WERI-Rb-1 (cell line): Measurements from ENCODE around the gene TSPAN11.

ENCODE experiments used
- DNase-seq: peaks from one replicate; pipeline ENCODE4 v3.0.0-alpha.2; 2020
- H3K27ac ChIP-seq: fragments of 250-450 bp; sonication (Bioruptor Pico); 2 replicates; pipeline ENCODE4 v1.5.1; 2020; ENCODE audit warnings: mild to moderate bottlenecking, moderate library complexity
- H3K27me3 ChIP-seq: fragments of 250-450 bp; sonication (Bioruptor Pico); 2 replicates; pipeline ENCODE4 v1.5.1; 2021; ENCODE audit warnings: mild to moderate bottlenecking, low read depth, moderate library complexity; ENCODE audit not compliant: insufficient read depth, severe bottlenecking
- H3K36me3 ChIP-seq: fragments of 250-450 bp; sonication (Bioruptor Pico); 2 replicates; pipeline ENCODE4 v1.5.1; 2020; ENCODE audit warnings: mild to moderate bottlenecking, moderate library complexity
- H3K4me3 ChIP-seq: 2 replicates; pipeline ENCODE4 v1.5.1; 2011; ENCODE audit warnings: low read depth, mild to moderate bottlenecking, control low read depth, low read length
- H3K9me3 ChIP-seq: fragments of 250-450 bp; sonication (Bioruptor Pico); 2 replicates; pipeline ENCODE4 v1.5.1; 2021; ENCODE audit warnings: mild to moderate bottlenecking, moderate library complexity; ENCODE audit not compliant: severe bottlenecking
- TF ChIP-seq, protein P1 (sequence below): IDR thresholded peaks from 2 replicates; pipeline ENCODE4 v1.5.1; 2011; ENCODE audit warnings: low read depth, mild to moderate bottlenecking, control low read depth, inconsistent platforms, low read length

The TSPAN11 gene

DNA sequence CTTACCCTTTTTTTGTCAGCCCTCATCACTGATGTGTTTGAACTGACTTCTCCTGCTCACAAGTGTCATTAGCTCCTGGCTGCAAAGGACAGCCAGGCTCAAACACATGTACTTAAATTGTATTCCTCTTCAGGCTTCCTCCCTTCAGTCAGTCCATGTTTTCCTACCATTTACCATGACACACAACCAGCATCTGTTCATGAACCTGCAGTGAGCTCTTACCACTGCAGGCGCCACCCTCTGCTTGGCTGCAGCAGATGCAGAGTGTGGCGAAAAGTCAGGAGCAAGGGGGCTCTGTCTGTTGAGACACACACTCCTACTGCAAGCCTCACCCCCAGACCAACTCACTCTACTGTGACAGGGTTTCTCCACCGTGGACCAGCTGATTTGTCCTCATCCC, 70.2 kb downstream of the TSPAN11 start:
- peaks cover 4% of the 10 kb centered on the region for H3K36me3 ChIP-seq
- TF ChIP-seq, protein P1, sequence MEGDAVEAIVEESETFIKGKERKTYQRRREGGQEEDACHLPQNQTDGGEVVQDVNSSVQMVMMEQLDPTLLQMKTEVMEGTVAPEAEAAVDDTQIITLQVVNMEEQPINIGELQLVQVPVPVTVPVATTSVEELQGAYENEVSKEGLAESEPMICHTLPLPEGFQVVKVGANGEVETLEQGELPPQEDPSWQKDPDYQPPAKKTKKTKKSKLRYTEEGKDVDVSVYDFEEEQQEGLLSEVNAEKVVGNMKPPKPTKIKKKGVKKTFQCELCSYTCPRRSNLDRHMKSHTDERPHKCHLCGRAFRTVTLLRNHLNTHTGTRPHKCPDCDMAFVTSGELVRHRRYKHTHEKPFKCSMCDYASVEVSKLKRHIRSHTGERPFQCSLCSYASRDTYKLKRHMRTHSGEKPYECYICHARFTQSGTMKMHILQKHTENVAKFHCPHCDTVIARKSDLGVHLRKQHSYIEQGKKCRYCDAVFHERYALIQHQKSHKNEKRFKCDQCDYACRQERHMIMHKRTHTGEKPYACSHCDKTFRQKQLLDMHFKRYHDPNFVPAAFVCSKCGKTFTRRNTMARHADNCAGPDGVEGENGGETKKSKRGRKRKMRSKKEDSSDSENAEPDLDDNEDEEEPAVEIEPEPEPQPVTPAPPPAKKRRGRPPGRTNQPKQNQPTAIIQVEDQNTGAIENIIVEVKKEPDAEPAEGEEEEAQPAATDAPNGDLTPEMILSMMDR, result no peak; the same call in 1 of the 2 replicates
- no peaks in the 10 kb centered on the region for H3K9me3 ChIP-seq
- DNase-seq, result no peak
- no peaks in the 10 kb centered on the region for H3K27me3 ChIP-seq
- H3K4me3 ChIP-seq, result no peak overlapping the region
- H3K27ac ChIP-seq, result no peak overlapping the region

DNA sequence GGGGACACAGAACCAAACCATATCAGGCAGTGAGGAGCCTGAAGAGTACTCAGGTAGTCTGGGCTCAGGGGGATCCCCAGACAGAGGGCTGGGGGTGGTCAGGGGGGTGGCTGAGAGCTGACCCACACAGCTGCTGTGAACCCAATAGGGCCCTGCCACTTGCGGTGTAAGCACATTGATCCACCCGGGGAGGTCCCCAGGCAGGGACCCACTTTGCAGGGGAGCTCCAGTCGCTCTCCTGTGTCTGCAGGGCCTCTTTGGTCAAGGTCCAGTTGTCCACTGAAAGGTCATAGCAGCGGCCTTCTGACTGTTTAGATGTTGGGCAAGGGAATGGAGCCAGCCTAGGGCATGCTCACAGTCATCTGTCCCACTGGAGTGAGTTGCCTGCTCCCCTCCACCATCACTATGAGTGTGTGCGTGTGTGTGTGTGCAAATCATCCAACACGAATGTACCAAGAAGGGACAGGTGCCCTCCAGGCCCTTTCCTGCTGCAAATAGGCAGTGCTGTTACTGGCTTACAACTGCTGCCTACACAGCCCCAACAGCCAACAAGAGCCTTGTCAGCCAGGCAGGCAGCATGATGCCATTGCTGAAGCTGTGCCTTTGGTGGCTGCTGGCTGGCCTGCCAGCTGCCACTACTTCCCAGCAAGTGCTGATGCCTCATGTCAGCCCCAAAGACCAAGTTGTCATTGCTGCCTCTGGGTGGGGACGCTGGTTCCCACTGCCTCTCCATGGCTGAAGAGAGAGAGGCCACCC, 71.3 kb downstream of the TSPAN11 start:
- H3K27me3 ChIP-seq, result no peaks in the 10 kb centered on the region
- no peak overlapping the region for H3K4me3 ChIP-seq
- peaks cover 4% of the 10 kb centered on the region for H3K36me3 ChIP-seq
- TF ChIP-seq, protein P1, result no peak
- no peak for DNase-seq
- no peak overlapping the region for H3K27ac ChIP-seq
- no peaks in the 10 kb centered on the region for H3K9me3 ChIP-seq

DNA sequence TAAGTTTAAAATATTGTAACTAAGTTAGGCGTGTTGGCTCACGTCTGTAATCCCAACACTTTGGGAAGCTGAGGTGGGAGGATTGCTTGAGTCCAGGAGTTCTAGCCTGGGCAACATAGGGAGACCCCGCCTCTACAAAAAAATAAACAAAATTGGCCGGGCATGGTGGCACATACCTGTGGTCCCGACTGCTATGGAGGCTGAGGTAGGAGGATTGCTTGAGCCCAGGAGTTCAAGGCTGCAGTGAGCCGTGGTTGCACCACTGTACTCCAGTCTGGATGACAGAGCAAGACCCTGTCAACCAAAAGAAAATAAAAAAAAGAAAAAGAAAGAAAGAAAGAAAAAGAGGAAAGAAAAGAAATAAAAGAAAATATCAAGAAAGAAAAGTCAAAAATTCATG, 72.5 kb downstream of the TSPAN11 start:
- H3K9me3 ChIP-seq, result no peaks in the 10 kb centered on the region
- H3K27me3 ChIP-seq, result no peaks in the 10 kb centered on the region
- TF ChIP-seq, protein P1, result no peak
- no peak overlapping the region for H3K4me3 ChIP-seq
- H3K36me3 ChIP-seq, result peaks cover 4% of the 10 kb centered on the region
- DNase-seq, result no peak
- H3K27ac ChIP-seq, result no peak overlapping the region

DNA sequence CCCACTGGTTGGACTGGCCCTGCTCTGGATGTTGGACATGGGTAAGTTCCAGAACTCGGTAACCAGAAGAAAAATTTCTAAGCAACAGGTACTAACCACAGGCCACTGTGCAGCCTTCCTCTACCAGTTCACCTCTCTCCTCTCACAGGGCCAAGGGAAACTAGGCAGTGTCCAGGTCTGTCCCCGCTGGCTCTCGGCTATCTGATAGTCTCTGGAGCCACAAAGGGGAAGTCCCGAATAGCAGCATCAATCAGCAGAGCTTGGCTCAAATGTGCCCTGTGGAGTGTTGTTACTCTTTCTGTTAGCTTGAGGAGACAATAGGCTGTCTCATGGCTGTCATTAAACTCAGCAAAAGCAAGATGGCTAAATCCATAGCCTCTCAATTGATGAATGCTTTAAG, 73.2 kb downstream of the TSPAN11 start:
- no peak for DNase-seq
- Histone ChIP-seq H3K27ac (no peak overlapping the region), H3K9me3 (no peaks in the 10 kb centered on the region), H3K4me3 (no peak overlapping the region), H3K36me3 (peaks cover 4% of the 10 kb centered on the region), H3K27me3 (no peaks in the 10 kb centered on the region)
- TF ChIP-seq, protein P1, result no peak

DNA sequence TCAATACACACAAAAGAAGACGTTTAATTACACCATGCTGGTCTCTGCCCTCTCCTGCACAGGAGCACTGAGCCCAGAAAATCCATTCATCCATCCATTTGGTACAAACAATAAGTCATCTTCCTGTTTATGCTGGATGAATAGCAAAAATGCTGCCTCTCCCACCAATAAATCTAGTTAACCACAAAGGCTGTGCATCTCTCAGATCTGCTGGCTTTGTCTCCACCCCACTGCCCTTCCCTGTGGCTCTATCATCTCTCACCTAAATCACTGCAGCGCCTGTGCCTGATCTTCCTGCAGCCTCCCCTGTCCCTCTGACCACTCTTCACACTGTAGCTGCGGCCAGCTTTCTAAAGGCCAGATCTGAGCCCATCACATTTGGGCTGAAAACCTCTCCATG, 74.2 kb downstream of the TSPAN11 start:
- Histone ChIP-seq H3K36me3 (peaks cover 4% of the 10 kb centered on the region; the same call in 1 of the 2 replicates), H3K27me3 (no peaks in the 10 kb centered on the region), H3K9me3 (no peaks in the 10 kb centered on the region), H3K27ac (no peak overlapping the region), H3K4me3 (no peak overlapping the region)
- no peak for DNase-seq
- TF ChIP-seq, protein P1, result no peak
